Kidney (tissue), 14 donors: ENCODE measurements around the gene PALB2. TPM values are rescaled to one million over a fixed set of nuclear protein-coding genes. Genes with fewer than 3 reads are reported as not detected.

Source experiments
- DNase-seq, 5 donors: peaks; one replicate each; pipeline ENCODE4 v3.0.0-alpha.2; 2013 to 2020
- FAIRE-seq: peaks from 2 replicates; lab custom pipeline; 2012; peaks lifted over from hg19 to GRCh38; lab: Jason Lieb, UNC
- H3K27ac ChIP-seq, 2 donors: one replicate each; pipeline ENCODE4 v1.7.0; 2013; ENCODE audit warnings: low read depth in 2 of 2, low read length in 2 of 2, inconsistent platforms in 1 of 2
- H3K27me3 ChIP-seq: one replicate; pipeline ENCODE4 v1.7.1; 2013; ENCODE audit warnings: low read length, inconsistent platforms; ENCODE audit not compliant: control insufficient read depth, insufficient read depth
- H3K36me3 ChIP-seq, 3 donors: one replicate each; pipeline versions ENCODE4 v1.7.0 to v1.7.1; 2013; ENCODE audit warnings: low read length in 3 of 3, control low read depth in 1 of 3, inconsistent platforms in 1 of 3; ENCODE audit not compliant: insufficient read depth in 3 of 3, control insufficient read depth in 2 of 3
- H3K4me1 ChIP-seq, 3 donors: one replicate each; pipeline versions ENCODE4 v1.7.0 to v1.7.1; 2013; ENCODE audit warnings: low read length in 3 of 3, inconsistent platforms in 1 of 3, low read depth in 1 of 3; ENCODE audit not compliant: control insufficient read depth in 2 of 3, insufficient read depth in 2 of 3
- H3K4me3 ChIP-seq, 3 donors: one replicate each; pipeline versions ENCODE4 v1.7.0 to v1.8.1; 2013; ENCODE audit warnings: low read length in 3 of 3, control low read depth in 1 of 3, inconsistent platforms in 1 of 3
- H3K9ac ChIP-seq, 3 donors: one replicate each; pipeline versions ENCODE4 v1.7.0 to v1.7.1; 2013; ENCODE audit warnings: low read length in 3 of 3, control low read depth in 1 of 3, inconsistent platforms in 1 of 3
- H3K9me3 ChIP-seq, 3 donors: one replicate each; pipeline versions ENCODE4 v1.7.0 to v1.7.1; 2013; ENCODE audit warnings: low read length in 3 of 3, control low read depth in 1 of 3, inconsistent platforms in 1 of 3; ENCODE audit not compliant: control insufficient read depth in 2 of 3, insufficient read depth in 1 of 3
- CTCF ChIP-seq: IDR thresholded peaks from 3 replicates; pipeline ENCODE4 v1.5.1; 2012; ENCODE audit warnings: mild to moderate bottlenecking, moderate library complexity, borderline replicate concordance; ENCODE audit not compliant: insufficient read depth; ENCODE audit errors: extremely low read depth
- intact Hi-C: fragments of 100-400 bp; cut with DNase I; formaldehyde crosslinking; loops from one replicate; pipeline ENCODE4 v1.11.1; 2022
- polyA plus RNA-seq: library from polyadenylated mRNA; stranded (reverse); fragments of 350-450 nt; fragmentation: Illumina TruSeq; extraction: RNeasy Lipid Tissue Mini Kit (QIAGEN cat#74804); gene quantifications from one replicate; pipeline ENCODE4 v1.2.3, GENCODE V29; 2014; ENCODE audit warnings: low read depth, low replicate concordance; ENCODE audit not compliant: insufficient read depth
- total RNA-seq: library from RNA; stranded (reverse); fragmentation: NEBNext Ultra II Directional; extraction: Animal tissue kit (Norgen Biotek cat#: 25700); gene quantifications from one replicate; pipeline ENCODE4 v1.2.1, GENCODE V29; 2021
- donor health status: control.
- donor health status: control.
- donor health status: control.
- donor health status: control.
- donor health status: control.
- donor health status: DM: yes; HTN: yes; CAD: no.
- donor health status: Normal renal cell carcinoma (clear cell type).

Gene PALB2
- total and polyA plus RNA-seq, 2 donors from 2014 or later: 5.7 to 11.7 TPM

GRCh38 chr16:23554536-23554935 lies 86.6 kb downstream of the PALB2 start:
- DNase-seq (no peak), FAIRE-seq (no peak)
- Histone ChIP-seq H3K36me3 (peaks cover 0 to 24% (median 13%) of the 10 kb centered on the region in 3 donors), H3K9me3 (no peaks in the 10 kb centered on the region), H3K9ac (no peak overlapping the region), H3K4me3 (no peak overlapping the region), H3K27ac (no peak overlapping the region), H3K4me1 (peaks cover 0 to 7% (median 3%) of the 10 kb centered on the region in 3 donors), H3K27me3 (no peaks in the 10 kb centered on the region)
- intact Hi-C loops: no loop called here
- no peak for TF ChIP-seq CTCF

Other genes with a start within 250 kb of the PALB2 start
- gene COG7, start 188.1 kb downstream of the PALB2 start, total RNA-seq: 25.2 TPM
- gene COG7, start 188.1 kb downstream of the PALB2 start, polyA plus RNA-seq: 27.0 TPM
- gene GGA2, start 130.8 kb downstream of the PALB2 start, total RNA-seq: 79.9 TPM
- gene GGA2, start 130.8 kb downstream of the PALB2 start, polyA plus RNA-seq: 43.5 TPM
- 21.6 TPM for gene EARS2, start 84.0 kb downstream of the PALB2 start, total RNA-seq
- 30.4 TPM for gene EARS2, start 84.0 kb downstream of the PALB2 start, polyA plus RNA-seq
- 52.8 TPM for gene UBFD1, start 83.6 kb downstream of the PALB2 start, total RNA-seq
- gene UBFD1, start 83.6 kb downstream of the PALB2 start, polyA plus RNA-seq: 20.8 TPM
- gene NDUFAB1, start 45.0 kb downstream of the PALB2 start, total RNA-seq: 66.6 TPM
- 374 TPM for gene NDUFAB1, start 45.0 kb downstream of the PALB2 start, polyA plus RNA-seq
- gene DCTN5, start 156 bp upstream of the PALB2 start, total RNA-seq: 60.5 TPM
- gene DCTN5, start 156 bp upstream of the PALB2 start, polyA plus RNA-seq: 36.5 TPM
- 2.5 TPM for gene PLK1, start 37.6 kb upstream of the PALB2 start, total RNA-seq
- gene PLK1, start 37.6 kb upstream of the PALB2 start, polyA plus RNA-seq: 0.71 TPM
- not detected for gene ERN2, start 71.9 kb upstream of the PALB2 start, total RNA-seq
- gene ERN2, start 71.9 kb upstream of the PALB2 start, polyA plus RNA-seq: not detected
- not detected for gene CHP2, start 113.7 kb upstream of the PALB2 start, total RNA-seq
- gene CHP2, start 113.7 kb upstream of the PALB2 start, polyA plus RNA-seq: 6.8 TPM
- 17.8 TPM for gene PRKCB, start 194.7 kb upstream of the PALB2 start, total RNA-seq
- 0.62 TPM for gene PRKCB, start 194.7 kb upstream of the PALB2 start, polyA plus RNA-seq